ENCODE measurements around the gene MYADML2.
A peak's percentile ranks its signal among the peaks of the same experiment; 100 is the strongest.

The MYADML2 gene

GRCh38 chr17:81935709-81936084, 11.3 kb downstream of the MYADML2 start:
- no peak for DNase-seq

GRCh38 chr17:81934850-81935708, 12.0 kb downstream of the MYADML2 start:
- no peak for DNase-seq

- DNase-seq: no peak
Observed at GRCh38 chr17:81934098-81934757, 12.8 kb downstream of the MYADML2 start.

- DNase-seq: no peak
Observed at GRCh38 chr17:81933178-81933699, 13.8 kb downstream of the MYADML2 start.

GRCh38 chr17:81932333-81932983, 14.6 kb downstream of the MYADML2 start:
- DNase-seq: no peak

- no peak for DNase-seq
Observed at GRCh38 chr17:81931557-81932332, 15.3 kb downstream of the MYADML2 start.

- DNase-seq: no peak
Observed at GRCh38 chr17:81931189-81931556, 15.9 kb downstream of the MYADML2 start.

GRCh38 chr17:81930142-81931125, 16.6 kb downstream of the MYADML2 start:
- DNase-seq: no peak

- DNase-seq: no peak
Observed at GRCh38 chr17:81929253-81930141, 17.5 kb downstream of the MYADML2 start.

- DNase-seq: no peak
Observed at GRCh38 chr17:81928544-81929252, 18.3 kb downstream of the MYADML2 start.

GRCh38 chr17:81927653-81928543, 19.1 kb downstream of the MYADML2 start, which contains the start of gene MAFG:
Gene MAFG, minus strand, starts transcription at chr17:81927735. Its CDS starts 4,550 bp downstream, at chr17:81923185.
- peak; percentile 89 for DNase-seq

- no peak for DNase-seq
Observed at GRCh38 chr17:81927152-81927652, 19.8 kb downstream of the MYADML2 start.

GRCh38 chr17:81926451-81927151, 20.4 kb downstream of the MYADML2 start:
- DNase-seq: peak; percentile 78

- no peak for DNase-seq
Observed at GRCh38 chr17:81925860-81926450, 21.1 kb downstream of the MYADML2 start.

- no peak for DNase-seq
Observed at GRCh38 chr17:81924557-81925532, 22.2 kb downstream of the MYADML2 start.
